ENCODE data around the gene TMEM156.
A peak's percentile ranks its signal among the peaks of the same experiment; 100 is the strongest.
"Not testable (repeated sequence)": the region's sequence is repeated elsewhere in the genome, so short reads cannot be mapped to it uniquely, and the experiment has no call there.

Gene TMEM156

DNA sequence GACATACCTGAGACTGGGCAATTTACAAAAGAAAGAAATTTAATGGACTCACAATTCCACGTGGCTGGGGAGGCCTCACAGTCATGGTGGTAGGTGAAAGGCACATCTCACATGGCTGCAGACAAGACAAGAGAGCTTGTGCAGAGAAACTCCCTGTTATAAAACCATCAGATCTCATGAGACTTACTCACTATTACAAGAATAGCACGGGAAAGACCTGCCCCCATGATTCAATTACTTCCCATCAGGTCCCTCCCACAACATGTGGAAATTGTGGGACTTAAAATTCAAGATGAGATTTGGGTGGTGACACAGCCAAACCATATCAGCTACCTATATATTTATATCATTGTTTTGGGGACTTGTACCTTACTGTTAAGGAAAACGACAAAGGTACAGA is 90.3 kb downstream of the TMEM156 start:
- DNase-seq; in situ Hi-C loops (cut with MboI; ENCODE audit: low pct_unique_long_range_greater_than_20kb, low sequenced_read_pairs): not testable (repeated sequence)

DNA sequence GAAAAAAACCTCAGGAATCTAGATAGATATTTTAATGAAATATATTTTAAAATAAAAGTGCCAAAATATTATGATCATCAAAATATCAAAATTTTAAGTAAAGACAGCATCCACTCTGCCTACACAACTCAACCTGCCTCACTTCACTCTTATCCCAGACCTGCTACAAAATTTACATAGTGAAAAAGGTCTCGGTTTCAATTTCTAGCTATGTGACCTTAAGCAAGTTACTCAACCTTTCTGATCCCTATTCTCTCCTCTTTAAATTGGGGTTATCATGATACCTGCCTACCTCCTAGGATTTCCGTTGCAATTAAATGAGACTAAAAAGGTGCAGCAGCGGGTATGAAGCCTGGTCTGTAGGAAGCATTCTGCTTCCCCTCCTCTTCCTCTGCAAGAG is 91.7 kb downstream of the TMEM156 start:
- in situ Hi-C loops (cut with MboI; ENCODE audit: low pct_unique_long_range_greater_than_20kb, low sequenced_read_pairs): no loop called here
- DNase-seq: no peak

DNA sequence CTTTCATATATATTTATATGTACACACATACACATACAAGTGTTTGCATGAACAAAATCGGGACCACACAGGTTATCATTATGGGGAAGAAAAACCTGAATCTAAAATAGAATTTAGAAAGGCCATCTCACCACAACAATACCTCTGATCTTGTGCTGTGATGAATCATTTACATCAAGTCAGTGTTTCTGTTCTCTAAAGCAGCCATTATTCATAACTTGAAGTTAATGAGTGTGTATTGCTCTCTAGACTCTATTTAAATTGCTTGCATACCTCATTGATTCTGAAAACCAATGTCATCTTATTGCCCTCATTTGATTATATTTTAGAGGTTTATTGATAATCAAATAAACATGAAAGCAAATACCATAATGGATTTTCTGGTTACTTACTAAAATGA is 93.0 kb downstream of the TMEM156 start:
- in situ Hi-C loops (cut with MboI; ENCODE audit: low pct_unique_long_range_greater_than_20kb, low sequenced_read_pairs): no loop called here
- DNase-seq: no peak

DNA sequence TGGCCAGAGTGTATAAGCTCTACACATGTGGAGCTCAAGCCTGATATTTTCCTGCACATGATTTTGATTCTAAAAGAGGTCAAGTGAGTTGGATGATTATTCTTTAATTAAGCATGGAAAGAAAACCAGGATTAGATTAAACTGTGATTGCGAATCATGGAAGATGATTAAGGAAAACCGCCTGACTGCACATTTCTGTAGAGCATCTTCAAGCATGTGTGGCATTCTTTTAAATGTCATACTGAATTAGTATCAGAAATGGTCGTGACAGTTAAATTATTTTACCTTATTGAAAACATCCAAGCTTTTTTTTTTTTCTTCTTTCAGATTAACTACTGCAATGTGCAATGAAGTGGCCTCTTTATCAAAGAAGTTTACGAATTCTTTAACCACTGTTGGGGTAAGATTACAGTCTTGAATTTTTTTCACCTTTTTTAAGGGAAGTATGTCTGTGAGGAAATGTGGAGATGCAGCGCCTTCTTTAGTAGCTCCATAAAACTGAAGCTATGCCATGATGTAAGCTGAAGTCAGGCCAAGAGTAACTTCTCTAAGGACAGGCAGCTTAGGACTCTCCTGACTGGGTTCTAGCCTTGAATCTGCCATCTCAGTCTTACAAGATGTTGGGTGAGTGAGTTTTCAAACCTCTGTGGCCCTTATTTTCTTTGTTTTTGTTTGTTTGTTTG is 96.7 kb downstream of the TMEM156 start:
- in situ Hi-C loops (cut with MboI; ENCODE audit: low pct_unique_long_range_greater_than_20kb, low sequenced_read_pairs): no loop called here
- no peak for DNase-seq

DNA sequence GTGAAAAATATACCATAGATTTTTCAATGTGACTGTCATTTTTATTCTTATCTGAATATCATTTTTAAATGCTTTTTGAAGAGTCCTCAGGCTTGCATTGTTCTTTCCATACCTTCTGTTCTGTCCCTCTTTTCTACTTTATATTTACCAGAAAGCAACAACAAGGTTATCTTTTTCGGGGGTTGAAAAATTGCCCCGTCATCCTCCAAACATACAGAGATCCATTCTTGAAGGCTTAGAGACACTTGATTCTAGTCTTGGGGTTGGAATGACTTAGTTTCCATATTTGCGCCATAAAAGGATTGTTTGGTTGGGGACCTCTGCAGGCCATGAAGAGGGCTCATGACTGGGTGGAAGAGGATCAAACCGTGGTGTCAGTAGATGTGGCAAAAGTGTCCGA is 101.1 kb downstream of the TMEM156 start:
- DNase-seq: no peak
- in situ Hi-C loops (cut with MboI; ENCODE audit: low pct_unique_long_range_greater_than_20kb, low sequenced_read_pairs): no loop called here

DNA sequence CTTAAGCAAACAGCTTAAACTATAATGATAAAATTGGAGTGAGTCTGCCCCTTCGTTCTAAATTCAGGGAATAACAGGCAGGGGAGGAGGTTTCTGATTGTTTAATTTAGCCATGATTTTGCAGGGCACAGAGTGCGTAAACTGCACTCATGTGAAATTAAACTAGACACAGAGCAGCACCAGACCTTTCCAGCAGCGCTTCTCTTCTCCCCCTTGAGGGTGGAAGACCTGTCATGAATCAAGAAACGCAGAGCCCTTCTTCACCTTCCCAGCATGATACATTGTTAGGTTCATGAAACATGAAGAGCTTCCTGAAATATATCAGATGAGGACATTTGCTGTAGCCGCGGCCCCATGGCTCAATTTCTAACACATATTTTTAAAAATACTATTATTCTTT is 101.5 kb downstream of the TMEM156 start:
- no peak for DNase-seq
- in situ Hi-C loops (cut with MboI; ENCODE audit: low pct_unique_long_range_greater_than_20kb, low sequenced_read_pairs): no loop called here

DNA sequence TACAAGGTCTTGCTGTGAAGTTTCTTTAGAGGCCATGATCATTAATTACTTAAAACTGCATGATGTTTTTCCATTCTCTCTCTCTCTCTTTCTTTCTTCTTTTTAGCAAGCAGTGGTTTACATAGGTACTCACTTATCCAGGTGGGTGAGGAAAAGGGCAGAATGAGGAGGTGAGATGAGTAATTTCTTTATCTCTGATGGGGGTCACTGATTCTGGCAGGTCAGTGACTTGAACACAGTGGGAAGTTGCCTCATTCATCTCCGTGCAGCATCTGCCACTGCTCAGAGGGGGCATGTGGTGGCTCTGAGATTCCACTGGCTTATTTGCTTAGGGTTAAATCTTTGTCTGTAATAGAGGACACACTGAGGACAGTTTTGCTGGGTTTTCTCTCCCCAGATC is 102.0 kb downstream of the TMEM156 start:
- in situ Hi-C loops (cut with MboI; ENCODE audit: low pct_unique_long_range_greater_than_20kb, low sequenced_read_pairs): no loop called here
- no peak for DNase-seq

DNA sequence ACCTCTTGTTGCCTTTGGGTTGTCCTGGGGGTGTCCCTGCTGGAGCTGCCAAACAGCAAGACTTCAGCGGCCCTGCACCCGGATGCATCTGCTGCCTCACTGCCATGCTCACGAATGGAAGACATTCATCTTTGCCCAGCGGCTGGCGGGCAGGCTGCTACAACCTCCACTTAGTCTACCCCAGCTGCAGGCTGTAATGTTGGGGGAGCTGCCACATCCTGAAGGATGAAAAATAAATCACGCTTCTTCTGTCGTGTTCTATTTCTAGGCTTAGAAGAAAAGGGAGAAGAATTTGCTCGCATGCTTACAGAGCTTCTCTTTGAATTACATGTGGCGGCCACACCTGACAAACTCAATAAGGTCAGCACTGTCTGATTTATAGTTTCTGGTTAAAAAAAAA is 103.2 kb downstream of the TMEM156 start:
- in situ Hi-C loops (cut with MboI; ENCODE audit: low pct_unique_long_range_greater_than_20kb, low sequenced_read_pairs): no loop called here
- no peak for DNase-seq

DNA sequence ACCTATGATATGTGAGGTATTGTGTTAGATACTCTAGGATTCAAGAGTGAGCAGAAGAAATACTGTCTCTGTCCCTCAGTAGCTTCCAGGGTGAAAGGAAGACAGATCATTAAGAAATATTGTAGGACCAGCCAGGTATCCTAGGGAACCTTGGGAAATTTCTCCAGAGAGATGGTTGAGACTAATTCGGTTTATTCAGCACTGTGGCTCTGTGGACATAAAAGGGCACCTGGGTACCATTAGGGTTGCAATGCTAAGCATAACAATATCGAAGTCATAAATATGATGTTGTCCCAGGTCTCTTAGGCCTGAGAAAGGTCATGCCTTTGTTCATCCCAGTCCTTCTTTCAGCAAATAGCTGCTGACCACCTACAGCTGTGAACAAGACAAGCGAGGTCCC is 103.6 kb downstream of the TMEM156 start:
- DNase-seq: no peak
- in situ Hi-C loops (cut with MboI; ENCODE audit: low pct_unique_long_range_greater_than_20kb, low sequenced_read_pairs): no loop called here

DNA sequence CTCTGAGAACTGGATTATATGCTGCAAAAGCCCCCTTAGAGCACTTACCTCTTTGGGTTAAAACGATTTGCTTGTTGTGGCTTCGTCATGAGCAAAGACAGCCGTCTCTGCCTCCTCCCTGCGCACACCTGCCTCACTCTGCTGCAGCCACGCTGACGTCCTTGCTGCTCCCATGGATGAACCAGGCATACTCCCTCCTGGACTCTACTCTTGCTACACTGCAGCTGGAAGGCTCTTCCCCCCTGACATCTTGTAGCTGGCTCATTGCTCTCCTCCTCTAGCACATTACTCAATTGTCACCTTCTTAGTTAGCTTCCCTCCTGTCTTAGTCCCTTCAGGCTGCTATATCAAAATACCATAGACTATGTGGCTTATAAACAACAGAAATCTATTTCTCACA is 105.3 kb downstream of the TMEM156 start:
- no peak for DNase-seq
- in situ Hi-C loops (cut with MboI; ENCODE audit: low pct_unique_long_range_greater_than_20kb, low sequenced_read_pairs): no loop called here

DNA sequence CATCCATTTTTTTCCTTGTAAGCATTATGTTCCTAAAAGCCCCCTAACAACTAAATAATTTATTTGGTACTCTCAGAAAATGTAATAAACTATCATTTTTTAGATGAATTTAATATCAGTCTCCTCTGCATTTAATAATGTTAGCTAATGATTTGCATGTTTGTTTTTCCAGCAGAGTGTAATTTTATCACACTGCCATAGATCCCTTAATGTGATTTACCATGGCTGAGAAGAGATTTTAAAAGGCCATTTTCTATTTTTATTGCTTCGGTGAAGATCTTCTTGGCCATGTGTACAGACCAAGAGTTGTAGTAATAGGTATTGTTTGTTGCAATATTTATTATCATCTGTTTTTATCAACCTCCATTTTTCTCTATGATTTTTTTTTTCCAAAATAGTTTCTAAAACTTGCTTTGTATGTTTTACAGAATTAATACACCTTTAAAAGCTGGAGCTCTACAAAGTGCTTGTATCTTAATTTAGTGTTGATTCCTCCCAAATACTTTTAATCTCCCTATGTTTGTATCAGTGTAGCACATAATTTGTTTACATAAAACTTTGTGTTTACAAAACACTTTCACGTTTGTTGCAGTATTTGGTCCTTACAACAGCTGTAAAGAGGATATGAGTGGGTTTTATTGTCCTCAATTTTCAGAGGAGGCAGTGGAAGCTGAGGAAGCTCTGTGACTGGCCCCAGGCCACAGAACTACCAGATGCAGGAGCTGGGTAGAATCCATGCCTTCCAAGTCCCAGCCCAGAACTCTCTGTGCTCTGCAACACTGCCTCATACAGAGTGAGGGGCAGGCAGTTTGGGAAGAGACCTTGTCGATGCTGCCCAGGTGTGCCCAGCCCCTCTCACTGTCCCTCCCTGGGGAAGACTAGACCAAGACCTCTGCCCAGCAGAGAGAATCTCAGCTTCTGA is 106.5 kb downstream of the TMEM156 start:
- in situ Hi-C loops (cut with MboI; ENCODE audit: low pct_unique_long_range_greater_than_20kb, low sequenced_read_pairs): no loop called here
- DNase-seq: no peak

DNA sequence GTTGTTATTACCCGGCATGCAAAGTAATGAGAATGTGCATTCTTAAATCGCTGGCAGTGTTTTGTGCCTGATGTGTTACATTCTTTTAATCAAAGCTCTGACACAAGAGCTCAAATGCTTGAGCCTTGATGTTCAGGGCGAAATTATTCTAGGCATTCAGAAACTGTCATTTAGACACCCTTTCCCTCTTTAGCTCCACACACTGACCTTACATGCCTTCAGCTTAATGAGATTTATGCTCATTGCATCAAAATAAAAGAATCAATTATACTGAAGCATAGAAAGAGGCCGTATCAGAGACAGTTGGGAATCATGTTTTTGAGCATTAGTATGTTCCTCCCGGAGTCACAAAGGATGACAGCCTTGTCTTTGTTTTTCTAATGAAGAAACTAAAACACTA is 107.9 kb downstream of the TMEM156 start:
- in situ Hi-C loops (cut with MboI; ENCODE audit: low pct_unique_long_range_greater_than_20kb, low sequenced_read_pairs): loop anchor here (25.0 kb wide), 1 partner anchor 213 kb away; no protein-coding TSS in a partner anchor
- DNase-seq: no peak

DNA sequence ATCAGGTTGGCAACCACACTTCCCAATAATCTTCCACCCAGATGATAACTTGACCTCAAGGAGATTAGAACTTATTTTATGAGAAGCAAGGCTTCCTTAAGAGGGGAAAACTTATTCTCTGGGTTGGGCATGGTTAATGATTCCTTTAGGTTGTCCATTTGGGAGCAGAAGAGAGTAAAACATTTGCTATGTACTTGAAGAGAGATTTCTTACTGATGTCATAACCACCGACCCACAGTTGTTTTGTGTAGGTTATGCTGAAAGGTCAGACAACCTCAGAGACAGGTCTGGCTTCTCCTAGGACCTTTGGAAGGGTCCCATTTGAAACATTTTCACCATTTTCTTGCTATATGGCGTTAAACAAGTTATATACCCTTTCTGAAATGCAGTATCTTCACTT is 108.5 kb downstream of the TMEM156 start:
- in situ Hi-C loops (cut with MboI; ENCODE audit: low pct_unique_long_range_greater_than_20kb, low sequenced_read_pairs): loop anchor here (25.0 kb wide), 1 partner anchor 214 kb away; no protein-coding TSS in a partner anchor
- no peak for DNase-seq

DNA sequence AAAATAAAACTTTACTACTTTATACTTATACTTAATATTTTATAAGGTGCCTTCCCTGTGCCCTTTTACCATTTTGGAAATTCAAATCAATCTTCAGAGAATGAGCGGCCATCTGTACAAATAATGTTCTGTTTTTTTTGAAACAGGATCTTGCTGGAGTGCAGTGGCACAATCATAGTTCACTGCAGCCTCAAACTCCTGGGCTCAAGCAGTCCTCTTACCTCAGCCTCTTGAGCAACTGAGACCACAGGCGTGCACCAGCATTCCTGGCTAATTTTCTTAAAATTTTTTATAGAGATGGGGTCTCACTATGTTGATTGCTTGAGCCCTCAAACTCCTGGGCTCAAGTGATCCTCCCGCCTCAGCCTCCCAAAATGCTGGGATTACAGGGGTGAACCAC is 111.1 kb downstream of the TMEM156 start:
- in situ Hi-C loops (cut with MboI; ENCODE audit: low pct_unique_long_range_greater_than_20kb, low sequenced_read_pairs): loop anchor here (25.0 kb wide), 1 partner anchor 216 kb away; no protein-coding TSS in a partner anchor

DNA sequence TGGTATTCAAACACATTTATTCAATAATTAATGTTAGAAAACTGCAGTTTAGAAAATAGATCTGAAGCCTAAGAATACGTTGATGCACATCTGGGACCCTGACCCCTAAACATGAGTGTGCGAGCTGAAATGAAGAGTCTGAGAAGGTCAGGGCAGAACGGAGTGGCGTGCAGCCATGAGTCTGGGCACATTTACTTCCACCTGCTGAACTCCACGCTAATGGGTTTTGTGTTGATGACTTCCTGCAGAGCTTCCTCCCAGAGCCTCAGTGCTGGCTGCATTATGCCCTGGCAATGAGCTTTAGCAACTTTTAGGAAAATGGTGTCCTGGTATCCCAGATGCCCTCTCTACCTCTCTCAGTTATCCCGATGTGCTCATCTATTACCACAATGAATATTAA is 111.5 kb downstream of the TMEM156 start:
- DNase-seq: peak; percentile 52
- in situ Hi-C loops (cut with MboI; ENCODE audit: low pct_unique_long_range_greater_than_20kb, low sequenced_read_pairs): loop anchor here (25.0 kb wide), 1 partner anchor 217 kb away; no protein-coding TSS in a partner anchor

More for the DNA sequence above, 111.1 kb downstream of the TMEM156 start:
- no peak for DNase-seq

DNA sequence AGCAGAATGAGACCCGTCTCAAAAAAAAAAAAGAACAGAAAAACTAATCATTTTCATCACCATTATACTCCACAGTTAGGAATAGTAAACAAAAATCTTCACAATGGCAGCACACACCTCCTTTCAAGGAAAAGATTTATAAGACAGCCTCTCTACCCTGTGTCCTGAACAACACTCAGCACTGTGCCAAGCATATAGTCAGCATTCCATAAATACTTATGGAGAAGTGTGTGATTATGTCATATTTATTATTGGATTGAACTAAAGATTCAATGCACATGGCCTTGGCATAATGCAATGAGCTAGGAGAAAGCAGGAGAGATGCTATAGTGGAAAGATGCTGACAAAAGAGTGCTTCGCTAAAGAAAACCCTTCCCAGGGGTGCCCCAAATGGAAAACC is 112.0 kb downstream of the TMEM156 start:
- no peak for DNase-seq
- in situ Hi-C loops (cut with MboI; ENCODE audit: low pct_unique_long_range_greater_than_20kb, low sequenced_read_pairs): loop anchor here (25.0 kb wide), 1 partner anchor 217 kb away; no protein-coding TSS in a partner anchor

DNA sequence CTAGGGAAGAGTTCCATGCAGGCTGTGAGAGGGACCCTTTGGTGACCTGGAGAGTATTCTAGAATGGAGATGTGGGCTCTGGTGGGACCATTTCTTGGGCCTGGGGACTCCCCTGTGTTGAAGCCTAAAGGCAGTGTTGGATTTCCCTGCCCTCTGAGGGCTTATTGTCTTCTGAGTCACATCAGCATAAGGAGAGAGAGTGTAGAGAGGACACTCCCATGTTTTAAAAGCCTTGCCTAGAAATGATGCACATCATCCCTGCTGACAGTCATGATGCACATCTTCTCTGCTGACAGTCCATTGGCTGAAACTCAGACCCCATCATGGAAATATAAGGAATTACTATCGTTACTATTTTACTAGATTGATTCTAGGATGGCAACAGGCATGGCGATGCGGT is 112.7 kb downstream of the TMEM156 start:
- in situ Hi-C loops (cut with MboI; ENCODE audit: low pct_unique_long_range_greater_than_20kb, low sequenced_read_pairs): loop anchor here (25.0 kb wide), 1 partner anchor 218 kb away; no protein-coding TSS in a partner anchor
- no peak for DNase-seq

DNA sequence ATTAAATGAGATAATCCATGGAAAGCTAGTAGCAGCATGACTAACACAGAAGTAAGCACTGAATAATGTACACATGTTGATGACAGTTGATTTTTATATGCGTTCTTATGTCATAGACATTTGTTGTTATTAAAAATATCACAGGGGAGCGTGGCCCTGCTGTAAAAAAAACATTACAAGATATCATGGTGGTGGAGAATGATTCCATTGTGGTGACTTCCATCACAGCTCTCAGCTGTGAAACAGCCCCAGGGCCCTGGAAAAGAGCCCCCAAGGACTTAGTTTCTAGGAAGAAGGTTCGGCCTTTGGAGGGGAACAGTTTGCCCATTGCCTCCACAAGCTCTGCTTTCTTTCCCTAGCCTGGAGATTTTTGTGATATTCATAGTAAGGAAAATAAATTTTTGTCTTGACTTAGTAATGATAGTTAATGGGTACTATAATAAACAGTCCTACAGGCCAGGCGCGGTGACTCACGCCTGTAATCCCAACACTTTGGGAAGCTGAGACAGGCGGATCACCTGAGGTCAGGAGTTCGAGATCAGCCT is 114.7 kb downstream of the TMEM156 start:
- in situ Hi-C loops (cut with MboI; ENCODE audit: low pct_unique_long_range_greater_than_20kb, low sequenced_read_pairs): loop anchor here (25.0 kb wide), 1 partner anchor 220 kb away; no protein-coding TSS in a partner anchor
- DNase-seq: no peak
